ENCODE data around the gene PPP2R2C.

PPP2R2C gene

GRCh38 chr4:6422866-6423265 is 49.5 kb downstream of the PPP2R2C start:
- DNase-seq (ENCODE audit: low spot score) = no peak
- in situ Hi-C loops (cut with MboI; ENCODE audit: low pct_unique_long_range_greater_than_20kb, low sequenced_read_pairs, unreplicated experiment) = no loop called here
- no peak for TF ChIP-seq CTCF (IDR thresholded peaks at IDR 0.05; ENCODE audit: extremely low read depth, insufficient read depth, missing control alignments)

GRCh38 chr4:6422105-6422504 is 50.3 kb downstream of the PPP2R2C start:
- TF ChIP-seq CTCF (IDR thresholded peaks at IDR 0.05; ENCODE audit: extremely low read depth, insufficient read depth, missing control alignments) = no peak
- in situ Hi-C loops (cut with MboI; ENCODE audit: low pct_unique_long_range_greater_than_20kb, low sequenced_read_pairs, unreplicated experiment) = no loop called here
- DNase-seq (ENCODE audit: low spot score) = no peak

- in situ Hi-C loops (cut with MboI; ENCODE audit: low pct_unique_long_range_greater_than_20kb, low sequenced_read_pairs, unreplicated experiment) = no loop called here
- TF ChIP-seq CTCF (IDR thresholded peaks at IDR 0.05; ENCODE audit: extremely low read depth, insufficient read depth, missing control alignments) = no peak
- DNase-seq (ENCODE audit: low spot score) = no peak
Measured at GRCh38 chr4:6421397-6421796, 51.0 kb downstream of the PPP2R2C start.

GRCh38 chr4:6420972-6421371 is 51.4 kb downstream of the PPP2R2C start:
- DNase-seq (ENCODE audit: low spot score) = no peak
- in situ Hi-C loops (cut with MboI; ENCODE audit: low pct_unique_long_range_greater_than_20kb, low sequenced_read_pairs, unreplicated experiment) = no loop called here
- TF ChIP-seq CTCF (IDR thresholded peaks at IDR 0.05; ENCODE audit: extremely low read depth, insufficient read depth, missing control alignments) = no peak

GRCh38 chr4:6420036-6420435 is 52.4 kb downstream of the PPP2R2C start:
- no peak for TF ChIP-seq CTCF (IDR thresholded peaks at IDR 0.05; ENCODE audit: extremely low read depth, insufficient read depth, missing control alignments)

GRCh38 chr4:6419452-6420028 is 52.9 kb downstream of the PPP2R2C start:
- in situ Hi-C loops (cut with MboI; ENCODE audit: low pct_unique_long_range_greater_than_20kb, low sequenced_read_pairs, unreplicated experiment) = no loop called here
- TF ChIP-seq CTCF (IDR thresholded peaks at IDR 0.05; ENCODE audit: extremely low read depth, insufficient read depth, missing control alignments) = no peak
- DNase-seq (ENCODE audit: low spot score) = no peak

More at GRCh38 chr4:6420036-6420435, 52.4 kb downstream of the PPP2R2C start:
- DNase-seq (ENCODE audit: low spot score) = no peak
- in situ Hi-C loops (cut with MboI; ENCODE audit: low pct_unique_long_range_greater_than_20kb, low sequenced_read_pairs, unreplicated experiment) = no loop called here

Measured in GM13977 (cell line).